HG03457 (cell line): ENCODE data around the gene PSKH1.

Source experiments
- ATAC-seq: cut with Tn5 transposase; IDR thresholded peaks from one replicate; pipeline ENCODE4 v1.9.1; 2021; ENCODE audit warnings: moderate number of reproducible peaks; ENCODE audit not compliant: unreplicated experiment

PSKH1 gene

GRCh38 chr16:67865318-67865717 lies 27.7 kb upstream of the PSKH1 start:
- no peak for ATAC-seq

- no peak for ATAC-seq
These were observed 24.8 kb upstream of the PSKH1 start for GRCh38 chr16:67868290-67868689.

- ATAC-seq, result no peak
These were observed 23.4 kb upstream of the PSKH1 start for GRCh38 chr16:67869653-67870052.

GRCh38 chr16:67871256-67871655 lies 21.8 kb upstream of the PSKH1 start:
- no peak for ATAC-seq

- no peak for ATAC-seq
These were observed 20.9 kb upstream of the PSKH1 start for GRCh38 chr16:67872131-67872630.

- ATAC-seq, result no peak
These were observed 20.2 kb upstream of the PSKH1 start, which contains the start of gene EDC4 for GRCh38 chr16:67872631-67873434. Gene EDC4 (plus strand): TSS chr16:67873052. CDS start chr16:67873262, 210 bp downstream.

GRCh38 chr16:67873435-67874370 lies 19.4 kb upstream of the PSKH1 start:
- ATAC-seq, result no peak

- no peak for ATAC-seq
These were observed 18.7 kb upstream of the PSKH1 start for GRCh38 chr16:67874372-67874771.

- ATAC-seq, result no peak
These were observed 16.0 kb upstream of the PSKH1 start for GRCh38 chr16:67877064-67877463.

- no peak for ATAC-seq
These were observed 14.8 kb upstream of the PSKH1 start for GRCh38 chr16:67878232-67878631.

- ATAC-seq, result no peak
These were observed 14.2 kb upstream of the PSKH1 start for GRCh38 chr16:67878846-67879245.

- ATAC-seq, result no peak
These were observed 13.6 kb upstream of the PSKH1 start for GRCh38 chr16:67879462-67879861.

- no peak for ATAC-seq
These were observed 13.1 kb upstream of the PSKH1 start for GRCh38 chr16:67879936-67880335.

GRCh38 chr16:67880584-67880983 lies 12.5 kb upstream of the PSKH1 start:
- ATAC-seq, result no peak

GRCh38 chr16:67881621-67882161 lies 11.4 kb upstream of the PSKH1 start:
- no peak for ATAC-seq

- no peak for ATAC-seq
These were observed 10.5 kb upstream of the PSKH1 start for GRCh38 chr16:67882374-67883145.

GRCh38 chr16:67883146-67883871 lies 9.7 kb upstream of the PSKH1 start:
- no peak for ATAC-seq

GRCh38 chr16:67883872-67884261 lies 9.2 kb upstream of the PSKH1 start:
- ATAC-seq, result no peak

- ATAC-seq, result no peak
These were observed 8.4 kb upstream of the PSKH1 start, which contains the start of gene NRN1L for GRCh38 chr16:67884684-67885083. Gene NRN1L (plus strand): TSS chr16:67884885. CDS start chr16:67884904, 19 bp downstream.

GRCh38 chr16:67885545-67885944 lies 7.5 kb upstream of the PSKH1 start:
- ATAC-seq, result no peak
